MCF 10A (cell line): Measurements from ENCODE around the gene ISY1. TPM values are rescaled to one million over a fixed set of nuclear protein-coding genes. Genes with fewer than 3 reads are reported as not detected.

ENCODE experiments used
- Bru-seq: library from RNA; stranded (reverse); fragments of 400-500 nt; gene quantifications from one replicate; lab custom pipeline; 2021; lab: Mats Ljungman, UMichigan
- BruChase-seq, 2 experiments: library from RNA; stranded (reverse); fragments of 400-500 nt; gene quantifications; one replicate each; lab custom pipeline; 2021; lab: Mats Ljungman, UMichigan
- BruUV-seq: library from RNA; stranded (reverse); fragments of 400-500 nt; replicated peaks from 2 replicates; lab custom pipeline; 2021; lab: Mats Ljungman, UMichigan
- CTCF ChIA-PET: fragments of 300-600 bp; sonication (Branson Sonifier 250); formaldehyde crosslinking; extraction: SDS; loops from one replicate; lab custom pipeline; 2021; ENCODE audit warnings: antibody characterized with exemption, inconsistent platforms; lab: Yijun Ruan, JAX
- POLR2A ChIA-PET: fragments of 300-600, 350-650 bp; sonication (Branson Sonifier 250); formaldehyde crosslinking; extraction: SDS; loops from one replicate; lab custom pipeline; 2020; ENCODE audit warnings: antibody characterized with exemption, inconsistent platforms; lab: Yijun Ruan, JAX
- DNase-seq: peaks from one replicate; pipeline ENCODE4 v3.0.0-alpha.2; 2018; ENCODE audit not compliant: unreplicated experiment
- H3K27ac Mint-ChIP-seq: one replicate; pipeline ENCODE4 v1.8.0; 2022; ENCODE audit warnings: mild to moderate bottlenecking, low read depth, mixed read lengths; ENCODE audit not compliant: unreplicated experiment
- H3K27me3 Mint-ChIP-seq: one replicate; pipeline ENCODE4 v1.8.0; 2022; ENCODE audit warnings: mixed read lengths; ENCODE audit not compliant: insufficient read depth, unreplicated experiment
- H3K36me3 Mint-ChIP-seq: one replicate; pipeline ENCODE4 v1.8.0; 2022; ENCODE audit warnings: mild to moderate bottlenecking, moderate library complexity, mixed read lengths; ENCODE audit not compliant: insufficient read depth, unreplicated experiment
- H3K4me1 Mint-ChIP-seq: one replicate; pipeline ENCODE4 v1.8.0; 2022; ENCODE audit warnings: mixed read lengths; ENCODE audit not compliant: insufficient read depth, unreplicated experiment
- H3K4me3 Mint-ChIP-seq: one replicate; pipeline ENCODE4 v1.8.0; 2022; ENCODE audit warnings: mild to moderate bottlenecking, moderate library complexity, mixed read lengths; ENCODE audit not compliant: unreplicated experiment
- H3K9me3 Mint-ChIP-seq: one replicate; pipeline ENCODE4 v1.8.0; 2022; ENCODE audit warnings: mixed read lengths; ENCODE audit not compliant: unreplicated experiment
- intact Hi-C: fragments of 100-400 bp; cut with micrococcal nuclease; formaldehyde crosslinking; loops from 2 replicates; pipeline ENCODE4 v1.14.1; 2022
- long read RNA-seq: library from polyadenylated mRNA; stranded (forward); transcript quantifications from one replicate; pipeline ENCODE4 v2.0.0, GENCODE V29; 2022
- total RNA-seq: library from RNA; stranded (reverse); gene quantifications from 2 replicates; pipeline ENCODE4 v1.2.3, GENCODE V29; 2022
- TF ChIP-seq, protein P1 (sequence below): fragments of 200-600 bp; IDR thresholded peaks from one replicate; pipeline ENCODE4 v1.8.0; 2022; ENCODE audit warnings: antibody characterized with exemption, mild to moderate bottlenecking; ENCODE audit not compliant: unreplicated experiment

Gene ISY1
- total RNA-seq (52.5 and 57.8 TPM in 2 replicates), Bru-seq, nascent RNA (percentile 79 among the genes with signal in this experiment), BruChase-seq, experiment 1, labeled RNA remaining after a 6-hour chase (percentile 94 among the genes with signal in this experiment), BruChase-seq, experiment 2, labeled RNA remaining after a 2-hour chase (percentile 86 among the genes with signal in this experiment)
- long read RNA-seq, transcript ISY1-203 (11 exons, 3,842 nt) = major isoform, 98 of 108 reads
- long read RNA-seq, partial matches to known transcripts = 0 of 108 reads
- long read RNA-seq, other reads (novel, unspliced or antisense) = 5 of 108 reads

DNA sequence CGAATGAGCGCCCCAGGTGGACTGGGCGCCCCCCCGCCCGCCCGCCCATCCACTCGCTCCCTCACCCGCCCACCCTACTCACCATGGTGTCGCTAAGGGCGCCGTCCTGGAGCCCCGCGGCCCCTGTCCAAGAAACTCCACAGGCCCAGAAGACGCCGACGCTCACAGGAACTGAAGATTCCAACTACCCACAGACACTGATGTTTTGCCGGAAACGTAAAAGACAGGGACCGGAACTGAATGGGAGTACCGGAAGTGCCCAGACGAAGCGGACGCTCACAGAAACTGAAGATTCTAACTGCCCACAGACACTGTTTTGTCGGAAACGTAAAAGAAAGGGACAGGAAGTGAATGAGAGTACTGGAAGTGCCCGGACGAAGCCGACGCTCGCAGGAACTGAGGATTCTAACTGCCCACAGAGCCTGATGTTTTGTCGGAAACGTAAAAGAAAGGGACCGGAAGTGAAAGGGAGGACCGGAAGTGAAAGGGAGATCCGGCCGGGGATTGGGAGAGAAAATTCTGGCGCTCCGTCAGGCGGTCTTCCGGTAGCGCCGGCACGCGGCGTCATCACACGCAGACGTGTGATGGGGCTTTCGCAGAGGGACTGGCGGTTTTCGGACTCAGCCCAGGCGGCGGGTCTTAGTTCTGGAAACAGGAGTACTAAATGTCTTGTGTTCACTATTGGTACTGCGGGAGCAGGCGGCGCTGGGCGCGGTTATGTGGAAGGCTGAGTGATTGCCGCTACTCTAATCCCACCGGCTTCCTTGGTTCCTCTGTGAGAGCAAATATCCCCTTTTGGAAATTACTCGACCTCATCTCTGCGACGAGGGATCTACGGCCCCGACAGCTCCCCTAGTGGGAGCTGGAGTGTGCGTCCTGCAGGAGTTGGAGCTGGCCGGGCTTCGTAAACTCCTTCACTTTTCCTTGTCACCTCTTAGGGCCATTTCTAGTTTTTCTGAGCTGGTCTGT, at the start of gene ISY1:
Gene ISY1 (minus strand): TSS at position 173 of the 969 bp plus-strand sequence. CDS start 88 bp downstream, at position 85.
- Mint-ChIP-seq H3K27ac (peak within 1 kb of the TSS; percentile 100), H3K36me3 (peaks cover 85% of the 10 kb centered on the region), H3K9me3 (no peaks in the 10 kb centered on the region), H3K27me3 (no peaks in the 10 kb centered on the region), H3K4me3 (peak within 1 kb of the TSS; percentile 98), H3K4me1 (peaks cover 31% of the 10 kb centered on the region)
- ChIA-PET POLR2A (interaction anchor here (0.7 to 3.3 kb wide), 17 partner anchors 10 to 311 kb away, joined by 3 to 82 read pairs (median 8); partner anchors contain the start of genes CNBP, HMCES and RAB43), CTCF (interaction anchor here (0.5 to 2.3 kb wide), 18 partner anchors 9 to 191 kb away, joined by 3 to 24 read pairs (median 4); partner anchors contain the start of gene COPG1)
- DNase-seq = peak; percentile 96
- TF ChIP-seq, protein P1, sequence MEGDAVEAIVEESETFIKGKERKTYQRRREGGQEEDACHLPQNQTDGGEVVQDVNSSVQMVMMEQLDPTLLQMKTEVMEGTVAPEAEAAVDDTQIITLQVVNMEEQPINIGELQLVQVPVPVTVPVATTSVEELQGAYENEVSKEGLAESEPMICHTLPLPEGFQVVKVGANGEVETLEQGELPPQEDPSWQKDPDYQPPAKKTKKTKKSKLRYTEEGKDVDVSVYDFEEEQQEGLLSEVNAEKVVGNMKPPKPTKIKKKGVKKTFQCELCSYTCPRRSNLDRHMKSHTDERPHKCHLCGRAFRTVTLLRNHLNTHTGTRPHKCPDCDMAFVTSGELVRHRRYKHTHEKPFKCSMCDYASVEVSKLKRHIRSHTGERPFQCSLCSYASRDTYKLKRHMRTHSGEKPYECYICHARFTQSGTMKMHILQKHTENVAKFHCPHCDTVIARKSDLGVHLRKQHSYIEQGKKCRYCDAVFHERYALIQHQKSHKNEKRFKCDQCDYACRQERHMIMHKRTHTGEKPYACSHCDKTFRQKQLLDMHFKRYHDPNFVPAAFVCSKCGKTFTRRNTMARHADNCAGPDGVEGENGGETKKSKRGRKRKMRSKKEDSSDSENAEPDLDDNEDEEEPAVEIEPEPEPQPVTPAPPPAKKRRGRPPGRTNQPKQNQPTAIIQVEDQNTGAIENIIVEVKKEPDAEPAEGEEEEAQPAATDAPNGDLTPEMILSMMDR = peak; percentile 60
- TSS peak; percentile 96 for BruUV-seq
- intact Hi-C loops = loop anchor here (1.0 kb wide), 2 partner anchors 84 to 108 kb away; no protein-coding TSS in a partner anchor

DNA sequence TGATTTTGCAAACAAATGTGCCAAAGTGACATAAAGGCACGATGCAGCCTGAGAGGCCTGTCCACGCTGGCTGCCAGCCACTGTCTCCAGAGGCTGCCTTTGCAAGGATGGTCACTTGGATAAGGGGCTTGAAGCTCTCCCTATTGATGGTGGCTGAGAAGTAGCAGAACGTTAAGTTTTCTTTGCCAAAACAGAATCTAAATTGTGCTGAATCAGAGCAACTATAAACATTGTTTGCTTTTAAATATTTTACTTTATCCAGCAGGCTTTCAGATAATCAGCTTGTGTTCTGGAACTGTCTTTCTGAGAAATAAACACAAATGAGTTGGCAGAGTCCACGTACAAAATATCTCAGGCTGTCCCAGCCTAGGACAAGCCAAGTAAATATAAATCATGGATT, 46.6 kb upstream of the ISY1 start:
- ChIA-PET CTCF (interaction anchor here (2.3 kb wide), 1 partner anchor 38 kb away, joined by 11 read pairs; no protein-coding TSS in a partner anchor), POLR2A (interaction anchor here (1.4 to 4.7 kb wide), 2 partner anchors 10 to 17 kb away, joined by 8 to 32 read pairs; no protein-coding TSS in a partner anchor)
- Mint-ChIP-seq H3K9me3 (no peaks in the 10 kb centered on the region), H3K36me3 (peaks cover 5% of the 10 kb centered on the region), H3K27ac (no peak overlapping the region), H3K4me1 (peaks cover 12% of the 10 kb centered on the region), H3K4me3 (no peak overlapping the region), H3K27me3 (no peaks in the 10 kb centered on the region)
- TF ChIP-seq, protein P1 = no peak
- no TSS peak for BruUV-seq
- no peak for DNase-seq
- intact Hi-C loops = no loop called here

DNA sequence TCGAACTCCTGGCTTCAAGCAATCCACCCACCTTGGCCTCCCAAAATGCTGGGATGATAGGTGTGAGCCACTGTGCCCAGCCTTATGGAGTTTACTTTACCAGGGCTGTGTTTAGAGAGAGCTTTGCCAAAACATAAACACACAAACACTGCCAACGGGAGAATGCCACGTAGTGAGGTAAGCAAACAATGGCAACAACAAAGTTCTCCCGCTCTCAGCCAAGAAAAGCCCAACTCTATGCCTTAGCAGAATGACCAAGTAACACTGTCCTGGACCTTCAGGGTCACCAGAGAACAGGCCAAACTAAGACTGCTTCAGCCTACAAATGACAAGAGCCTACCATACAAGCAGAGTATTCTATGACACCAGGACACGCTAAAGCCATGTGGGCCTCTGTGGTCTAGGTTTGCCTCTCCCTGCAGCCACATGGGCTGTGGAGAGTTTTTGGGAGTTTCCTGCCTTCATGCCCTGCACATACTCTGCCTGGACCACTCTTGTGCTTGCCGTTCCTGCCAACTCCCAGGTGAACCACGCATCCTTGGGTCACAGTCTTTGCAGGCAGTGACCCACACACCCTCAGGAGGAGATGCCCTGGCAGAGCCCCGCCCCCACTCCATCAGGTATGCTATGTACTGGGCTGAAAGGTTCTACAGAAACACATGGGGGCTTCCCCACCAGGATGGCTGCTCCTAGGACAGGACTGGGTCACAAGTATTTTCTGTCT, 44.4 kb upstream of the ISY1 start:
- H3K36me3 Mint-ChIP-seq = peaks cover under 1% of the 10 kb centered on the region
- TF ChIP-seq, protein P1 = no peak
- POLR2A ChIA-PET = interaction anchor here (1.8 to 4.7 kb wide), 3 partner anchors 8 to 22 kb away, joined by 6 to 32 read pairs (median 8); partner anchors contain the start of gene CNBP
- no TSS peak for BruUV-seq
- no peaks in the 10 kb centered on the region for H3K9me3 Mint-ChIP-seq
- CTCF ChIA-PET = interaction anchor here (0.6 kb wide), 1 partner anchor 31 kb away, joined by 3 read pairs; no protein-coding TSS in a partner anchor
- DNase-seq = no peak
- intact Hi-C loops = no loop called here
- H3K4me1 Mint-ChIP-seq = no peaks in the 10 kb centered on the region
- no peaks in the 10 kb centered on the region for H3K27me3 Mint-ChIP-seq
- no peak overlapping the region for H3K4me3 Mint-ChIP-seq
- H3K27ac Mint-ChIP-seq = no peak overlapping the region
